T-helper 1 cell treated with Interleukin-12 subunit alpha and Interleukin-12 subunit beta and Interleukin-4 antibody, amounts not matched to agents 30 μg/mL and 1 μg/mL, for 36 hours (primary cell): Measurements from ENCODE around the gene OR51D1.

Source experiments
- H3K27ac Mint-ChIP-seq: one replicate; pipeline ENCODE4 v1.8.0; 2021; ENCODE audit warnings: mild to moderate bottlenecking, mixed read lengths
- H3K27me3 Mint-ChIP-seq: one replicate; pipeline ENCODE4 v1.8.0; 2021; ENCODE audit warnings: low read depth, mixed read lengths
- H3K36me3 Mint-ChIP-seq: one replicate; pipeline ENCODE4 v1.8.0; 2021; ENCODE audit warnings: low read depth, mixed read lengths
- H3K4me1 Mint-ChIP-seq: one replicate; pipeline ENCODE4 v1.8.0; 2021; ENCODE audit warnings: low read depth, mixed read lengths
- H3K4me3 Mint-ChIP-seq: one replicate; pipeline ENCODE4 v1.8.0; 2021; ENCODE audit warnings: mild to moderate bottlenecking, moderate library complexity, mixed read lengths
- H3K9me3 Mint-ChIP-seq: one replicate; pipeline ENCODE4 v1.8.0; 2021; ENCODE audit warnings: mixed read lengths

OR51D1 gene

GRCh38 chr11:4671741-4672140 lies 34.5 kb downstream of the OR51D1 start:
- Mint-ChIP-seq H3K27ac (no peak overlapping the region), H3K36me3 (no peaks in the 10 kb centered on the region), H3K4me1 (no peaks in the 10 kb centered on the region), H3K4me3 (no peak overlapping the region), H3K27me3 (peaks cover 4% of the 10 kb centered on the region), H3K9me3 (no peaks in the 10 kb centered on the region)

- Mint-ChIP-seq H3K27me3 (peaks cover 4% of the 10 kb centered on the region), H3K27ac (no peak overlapping the region), H3K36me3 (no peaks in the 10 kb centered on the region), H3K4me3 (no peak overlapping the region), H3K4me1 (no peaks in the 10 kb centered on the region), H3K9me3 (no peaks in the 10 kb centered on the region)
These were observed 35.2 kb downstream of the OR51D1 start for GRCh38 chr11:4672470-4672869.

GRCh38 chr11:4673781-4674180 lies 36.5 kb downstream of the OR51D1 start:
- Mint-ChIP-seq H3K27me3 (peaks cover 4% of the 10 kb centered on the region), H3K9me3 (no peaks in the 10 kb centered on the region), H3K4me1 (no peaks in the 10 kb centered on the region), H3K4me3 (no peak overlapping the region), H3K36me3 (no peaks in the 10 kb centered on the region), H3K27ac (no peak overlapping the region)

GRCh38 chr11:4677948-4678347 lies 40.7 kb downstream of the OR51D1 start:
- Mint-ChIP-seq H3K4me3 (no peak overlapping the region), H3K36me3 (no peaks in the 10 kb centered on the region), H3K27ac (no peak overlapping the region), H3K27me3 (no peaks in the 10 kb centered on the region), H3K4me1 (no peaks in the 10 kb centered on the region), H3K9me3 (no peaks in the 10 kb centered on the region)

- H3K27me3 Mint-ChIP-seq = no peaks in the 10 kb centered on the region
- no peak overlapping the region for H3K4me3 Mint-ChIP-seq
- no peaks in the 10 kb centered on the region for H3K9me3 Mint-ChIP-seq
- no peaks in the 10 kb centered on the region for H3K36me3 Mint-ChIP-seq
- no peak overlapping the region for H3K27ac Mint-ChIP-seq
- no peaks in the 10 kb centered on the region for H3K4me1 Mint-ChIP-seq
These were observed 43.1 kb downstream of the OR51D1 start for GRCh38 chr11:4680341-4680740.

- Mint-ChIP-seq H3K27me3 (no peaks in the 10 kb centered on the region), H3K4me3 (no peak overlapping the region), H3K4me1 (no peaks in the 10 kb centered on the region), H3K27ac (no peak overlapping the region), H3K9me3 (no peaks in the 10 kb centered on the region), H3K36me3 (no peaks in the 10 kb centered on the region)
These were observed 45.5 kb downstream of the OR51D1 start for GRCh38 chr11:4682623-4683419.

- H3K9me3 Mint-ChIP-seq = no peaks in the 10 kb centered on the region
- no peaks in the 10 kb centered on the region for H3K36me3 Mint-ChIP-seq
- no peaks in the 10 kb centered on the region for H3K27me3 Mint-ChIP-seq
These were observed 47.5 kb downstream of the OR51D1 start for GRCh38 chr11:4684631-4685285.

More at GRCh38 chr11:4684631-4685285, 47.5 kb downstream of the OR51D1 start:
- Mint-ChIP-seq H3K27ac (no peak overlapping the region), H3K4me1 (no peaks in the 10 kb centered on the region), H3K4me3 (no peak overlapping the region)
